HL-60/S4 treated with retinoic acid at 250 ng/mL for 4 days and 3 days (cell line): ENCODE data around the gene ZNF785.

Source experiments
- in situ Hi-C: fragments of 300-500 bp; cut with MboI; formaldehyde crosslinking; loops from 2 replicates; pipeline ENCODE4 v1.7.0; 2022; ENCODE audit warnings: low sequenced_read_pairs

ZNF785 gene

DNA sequence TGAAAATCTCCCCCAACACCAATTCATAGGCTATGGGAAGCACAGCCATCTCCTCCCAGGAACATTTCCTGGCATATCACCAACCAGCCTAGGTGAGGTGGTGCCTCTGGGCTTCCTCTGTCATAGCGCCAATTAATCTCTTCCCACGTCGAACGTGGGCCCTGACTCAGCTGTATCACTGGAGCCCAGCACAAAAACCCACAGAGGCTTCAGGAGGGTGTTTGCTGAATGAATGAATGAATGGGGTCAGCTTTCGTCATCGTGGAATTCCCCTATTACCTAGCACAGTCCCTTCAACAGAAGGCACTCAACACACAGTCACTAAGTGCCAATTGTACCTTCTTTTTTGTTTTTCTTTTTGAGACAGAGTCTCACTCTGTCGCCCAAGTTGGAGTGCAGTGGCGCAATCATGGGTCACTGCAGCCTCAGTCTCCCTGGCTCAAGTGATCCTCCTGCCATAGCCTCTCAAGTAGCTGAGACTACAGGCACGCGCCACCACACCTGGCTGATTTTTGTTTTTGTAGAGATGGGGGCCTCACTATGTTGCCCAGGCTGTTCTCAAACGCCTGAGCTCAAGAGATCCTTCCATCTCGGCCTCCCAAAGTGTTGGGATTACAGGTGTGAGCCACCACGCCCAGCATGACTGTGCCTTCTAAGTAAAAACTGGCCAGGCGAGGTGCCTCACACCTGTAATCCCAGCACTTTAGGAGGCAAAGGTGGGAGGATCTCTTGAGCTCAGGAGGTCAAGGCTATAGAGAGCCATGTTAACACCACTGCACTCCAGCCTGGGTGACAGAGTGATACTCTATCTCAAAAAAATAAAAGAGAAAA is 18.1 kb downstream of the ZNF785 start:
- in situ Hi-C loops, result no loop called here

DNA sequence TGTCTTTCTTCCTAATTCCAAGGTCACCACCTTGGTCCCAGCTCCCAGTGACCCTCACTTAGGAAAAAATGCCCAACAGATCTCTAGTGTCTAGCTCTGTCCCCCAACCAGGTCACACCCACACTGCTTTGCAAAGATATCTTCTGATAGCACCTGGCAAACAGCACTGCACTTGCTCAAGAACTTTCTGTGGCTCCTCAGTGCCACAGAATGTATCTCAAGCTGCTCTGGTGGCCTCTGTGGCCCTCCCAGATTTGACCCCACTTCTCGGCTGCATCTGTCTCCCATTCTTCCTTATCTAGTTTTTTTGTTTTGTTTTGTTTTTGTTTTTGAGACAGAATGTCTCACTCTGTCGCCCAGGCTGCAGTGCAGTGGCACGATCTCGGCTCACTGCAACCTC is 19.0 kb downstream of the ZNF785 start:
- in situ Hi-C loops, result no loop called here

DNA sequence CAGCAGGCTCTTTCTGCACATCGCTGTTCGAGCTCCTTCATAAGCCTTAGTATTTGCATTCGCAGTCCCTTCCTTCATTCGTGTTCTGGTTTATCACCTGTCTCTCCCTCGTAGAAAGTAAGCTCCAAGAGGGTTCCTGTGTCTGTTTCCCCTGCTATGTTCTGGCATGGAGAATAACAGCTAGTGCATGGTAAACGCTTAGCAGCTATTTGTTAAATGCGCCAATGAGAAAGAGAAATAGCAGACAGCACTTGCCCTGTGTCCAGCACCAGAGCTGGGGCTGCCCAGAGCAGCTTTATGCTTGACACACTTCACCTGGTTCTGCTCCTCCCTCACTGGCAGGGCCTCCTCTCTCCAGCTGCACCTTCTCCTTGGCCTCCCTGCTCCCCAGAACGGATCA is 19.5 kb downstream of the ZNF785 start:
- in situ Hi-C loops, result no loop called here

DNA sequence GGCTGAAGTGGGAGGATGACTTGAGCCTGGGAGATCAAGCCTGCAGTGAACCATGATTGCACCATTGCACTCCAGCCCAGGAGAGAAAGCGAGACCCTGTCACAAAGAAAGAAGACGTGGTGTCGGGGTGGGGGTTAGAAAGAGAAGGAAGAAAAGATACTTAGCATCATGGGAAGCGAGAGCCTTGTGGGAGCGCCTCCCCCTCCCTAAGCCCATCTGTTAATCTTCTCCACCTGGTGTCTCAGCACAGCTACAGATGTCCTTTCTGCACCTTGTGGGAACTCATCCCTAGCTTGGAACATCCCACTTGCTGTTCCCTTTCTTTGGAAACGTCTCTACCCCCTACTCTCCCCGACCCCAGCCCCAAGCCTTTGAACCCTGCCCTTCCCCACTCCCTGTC is 20.0 kb downstream of the ZNF785 start:
- in situ Hi-C loops, result no loop called here

DNA sequence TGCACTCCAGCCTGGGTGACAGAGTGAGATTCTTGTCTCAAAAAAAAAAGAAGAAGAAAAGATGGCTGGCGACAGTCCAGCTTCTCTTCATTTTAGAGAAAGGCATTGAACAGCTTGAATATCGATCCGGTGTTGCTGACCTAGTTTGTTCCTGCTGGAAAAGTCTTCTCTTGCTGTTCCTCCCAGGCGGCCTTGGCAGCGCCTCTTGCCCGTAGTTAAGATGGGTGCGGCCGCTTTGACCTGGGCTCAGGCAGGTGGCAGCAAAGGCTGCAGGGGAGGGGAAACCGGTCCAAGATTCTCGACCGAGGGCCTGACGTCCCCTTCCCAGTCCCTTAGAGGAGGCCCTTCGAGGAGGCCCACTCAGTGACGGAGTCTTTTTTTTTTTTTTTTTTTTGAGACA is 23.5 kb downstream of the ZNF785 start:
- in situ Hi-C loops, result no loop called here

DNA sequence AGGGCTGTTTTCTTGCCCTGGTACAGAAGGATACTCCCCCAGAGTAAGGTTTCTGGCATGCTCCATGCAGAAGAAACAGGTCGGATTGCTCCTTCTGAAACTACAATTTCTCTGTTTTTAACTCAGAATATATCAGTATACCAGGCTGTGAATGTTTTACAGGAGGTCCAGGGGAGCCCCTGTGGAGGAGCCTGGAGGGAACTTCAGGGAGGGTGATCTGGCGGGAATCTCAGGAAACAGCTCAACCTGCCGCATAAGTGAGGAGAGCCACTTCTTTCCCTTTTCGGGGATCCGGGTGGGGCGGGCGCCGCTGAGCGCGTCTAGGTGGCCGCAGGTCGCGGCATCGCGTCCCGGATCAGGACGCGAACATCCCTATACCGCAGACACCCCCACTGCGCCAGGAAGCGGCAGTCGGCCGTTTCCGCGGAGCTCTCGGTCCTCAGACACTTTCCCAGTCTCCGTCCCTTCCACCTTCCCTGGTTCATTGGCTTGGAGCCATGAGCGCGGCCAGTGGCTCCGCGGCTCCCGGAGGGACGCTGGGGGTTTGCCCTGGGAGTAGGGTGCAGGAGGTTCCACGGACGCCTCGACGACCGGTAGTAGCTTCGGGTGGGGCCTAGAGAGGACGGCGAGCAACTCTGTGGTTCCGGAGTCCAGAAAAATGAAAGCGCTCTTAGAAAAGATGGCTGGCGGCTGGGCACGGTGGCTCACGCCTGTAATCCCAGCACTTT is 24.2 kb downstream of the ZNF785 start:
- in situ Hi-C loops, result no loop called here

DNA sequence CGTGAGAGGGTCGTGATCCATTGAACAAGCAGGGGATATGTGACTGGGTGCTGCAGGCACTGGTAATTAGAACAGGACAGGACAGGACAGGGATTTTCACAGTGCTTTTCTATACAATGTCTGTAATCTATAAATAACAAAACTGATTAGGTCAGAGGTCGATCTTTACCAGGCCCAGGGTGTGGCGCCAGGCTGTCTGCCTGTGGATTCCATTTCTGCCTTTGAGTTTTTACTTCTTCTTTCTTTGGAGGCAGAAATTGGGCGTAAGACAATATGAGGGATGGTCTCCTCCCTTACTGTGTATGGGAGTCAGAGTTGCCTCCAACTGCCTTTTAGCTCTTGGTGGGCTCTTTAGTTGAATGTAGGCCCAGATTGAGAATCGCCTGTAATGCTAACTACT is 25.8 kb downstream of the ZNF785 start:
- in situ Hi-C loops, result no loop called here

DNA sequence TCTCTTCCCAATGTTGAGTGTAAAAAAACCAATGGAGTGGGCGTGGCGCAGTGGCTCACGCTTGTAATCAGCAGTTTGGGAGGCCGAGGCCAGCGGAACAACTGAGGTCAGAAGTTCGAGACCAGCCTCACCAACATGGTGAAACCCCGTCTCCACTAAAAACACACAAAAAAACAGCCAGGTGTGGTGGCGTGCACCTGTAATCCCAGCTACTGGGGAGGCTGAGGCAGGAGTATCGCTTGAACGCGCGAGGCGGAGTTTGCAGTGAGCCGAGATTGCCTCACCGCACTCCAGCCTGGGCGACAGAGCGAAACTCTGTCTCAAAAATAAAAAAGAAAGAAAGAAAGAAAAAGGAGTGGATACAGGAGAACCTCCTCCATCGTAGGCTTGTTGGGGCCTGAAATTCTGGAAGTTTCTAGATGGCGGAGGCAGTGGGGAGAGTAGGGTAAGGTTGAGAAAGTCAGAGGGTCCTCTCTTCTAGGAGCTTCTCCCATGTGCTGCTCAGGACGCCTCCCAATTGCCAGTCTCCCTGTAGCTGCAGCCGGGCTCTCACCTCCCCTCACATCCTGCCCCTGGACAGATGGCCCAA is 26.6 kb downstream of the ZNF785 start:
- in situ Hi-C loops, result no loop called here

DNA sequence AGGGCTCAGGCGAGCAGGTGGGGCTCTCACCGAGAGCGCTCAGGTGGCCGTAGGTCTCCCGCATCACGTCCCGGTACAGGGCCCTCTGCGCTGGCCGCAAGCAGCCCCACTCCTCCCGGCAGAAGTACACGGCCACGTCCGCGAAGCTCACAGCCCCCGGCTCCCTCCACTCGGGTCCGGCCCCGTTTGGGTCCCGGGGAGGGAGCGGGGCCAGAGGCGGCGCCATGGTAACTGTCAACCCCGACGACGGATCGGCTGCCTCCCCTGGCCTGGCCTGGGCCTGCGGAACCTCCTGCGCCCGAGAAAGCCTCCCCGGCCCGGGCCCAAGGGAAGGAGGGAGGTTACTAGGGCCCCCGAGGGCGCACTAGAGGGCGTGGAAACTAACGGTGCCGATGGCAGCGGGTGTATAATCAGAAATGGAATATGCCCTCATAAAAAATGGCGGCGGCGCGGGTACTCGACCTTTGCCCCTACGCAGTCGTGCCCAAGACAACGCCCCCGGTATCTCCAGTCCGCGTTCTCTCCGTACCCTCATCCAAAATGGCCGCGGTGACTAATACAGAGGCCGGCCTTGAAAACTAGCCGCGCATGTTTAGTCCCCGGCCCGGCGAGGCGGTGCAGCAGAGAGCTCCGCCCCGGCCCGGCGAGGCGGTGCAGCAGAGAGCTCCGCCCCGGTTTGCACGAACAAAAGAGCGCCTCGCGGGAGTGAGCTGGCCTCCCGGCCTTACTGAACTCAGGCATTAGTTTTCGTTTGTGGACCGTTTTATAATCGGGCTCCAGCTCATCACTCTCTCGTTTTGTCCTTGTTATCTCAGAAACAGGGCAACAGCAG is 27.3 kb downstream of the ZNF785 start, which contains the start of gene ZNF764:
Gene ZNF764 (minus strand): TSS at position 418 of the 832 bp plus-strand sequence. CDS start 192 bp downstream, at position 226.
- in situ Hi-C loops, result no loop called here

DNA sequence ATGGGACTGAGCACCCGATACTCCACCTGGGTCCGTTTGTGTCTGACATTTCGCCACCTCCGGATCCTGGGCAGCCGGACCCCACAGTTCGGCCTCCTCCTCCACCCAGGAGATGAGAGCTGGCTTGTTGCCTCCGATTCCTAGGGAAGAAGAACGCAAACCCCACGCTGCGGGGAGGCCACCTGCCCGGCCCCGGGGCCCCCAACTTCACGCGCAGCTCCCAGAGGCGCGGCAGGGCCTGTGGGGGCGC is 27.9 kb downstream of the ZNF785 start:
- in situ Hi-C loops, result no loop called here

DNA sequence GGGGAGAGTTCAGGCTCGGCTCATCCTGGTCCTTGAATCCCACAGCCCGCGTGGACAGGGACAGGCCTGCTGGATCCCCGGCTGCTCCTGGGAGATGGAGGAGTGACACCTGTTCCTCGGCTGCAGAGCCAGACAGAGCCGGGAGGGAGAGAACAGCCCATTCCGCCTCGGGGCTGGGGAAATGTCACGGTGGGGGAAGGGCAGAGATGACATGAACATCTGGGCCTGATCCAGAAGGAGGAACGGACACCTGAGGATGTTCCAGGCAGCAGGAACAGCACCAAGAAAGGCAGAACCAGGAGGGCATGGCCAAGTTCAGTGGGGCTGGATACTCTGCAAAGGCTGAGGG is 29.4 kb downstream of the ZNF785 start:
- in situ Hi-C loops, result no loop called here

DNA sequence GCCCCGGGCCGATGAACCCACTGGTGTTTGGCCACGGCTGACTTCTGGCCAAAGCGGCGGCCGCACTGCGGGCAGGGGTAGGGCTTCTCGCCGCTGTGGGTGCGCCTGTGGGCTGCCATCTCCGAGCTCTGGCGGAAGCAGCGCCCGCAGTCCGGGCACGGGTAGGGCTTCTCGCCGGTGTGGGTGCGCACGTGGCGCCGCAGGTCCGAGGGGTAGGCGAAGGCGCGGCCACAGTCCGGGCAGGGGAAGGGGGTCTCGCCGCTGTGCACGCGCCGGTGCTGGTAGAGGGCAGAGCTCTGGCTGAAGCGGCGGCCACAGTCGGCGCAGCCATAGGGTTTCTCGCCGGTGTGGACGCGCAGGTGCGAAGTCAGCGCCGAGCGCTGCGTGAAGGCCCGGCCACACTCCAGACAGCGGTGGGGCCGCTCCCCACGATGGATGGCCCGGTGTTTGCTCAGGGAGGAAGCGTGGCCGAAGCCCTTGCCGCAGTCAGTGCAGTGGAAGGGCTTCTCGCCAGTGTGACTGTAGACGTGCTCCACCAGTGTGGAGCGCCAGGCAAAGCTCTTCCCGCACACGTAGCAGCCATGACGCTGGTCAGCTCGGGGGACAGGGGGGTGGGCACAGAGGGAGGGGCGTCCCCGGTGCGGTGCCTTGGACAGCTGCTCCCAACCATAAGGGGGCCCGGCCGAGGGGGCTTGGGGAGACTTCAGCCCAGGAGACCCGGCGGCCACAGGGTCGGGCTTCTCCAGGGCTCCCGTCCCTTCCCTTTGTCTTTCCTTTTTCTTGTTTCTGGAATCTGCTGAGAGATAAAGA is 30.0 kb downstream of the ZNF785 start:
- in situ Hi-C loops, result no loop called here

DNA sequence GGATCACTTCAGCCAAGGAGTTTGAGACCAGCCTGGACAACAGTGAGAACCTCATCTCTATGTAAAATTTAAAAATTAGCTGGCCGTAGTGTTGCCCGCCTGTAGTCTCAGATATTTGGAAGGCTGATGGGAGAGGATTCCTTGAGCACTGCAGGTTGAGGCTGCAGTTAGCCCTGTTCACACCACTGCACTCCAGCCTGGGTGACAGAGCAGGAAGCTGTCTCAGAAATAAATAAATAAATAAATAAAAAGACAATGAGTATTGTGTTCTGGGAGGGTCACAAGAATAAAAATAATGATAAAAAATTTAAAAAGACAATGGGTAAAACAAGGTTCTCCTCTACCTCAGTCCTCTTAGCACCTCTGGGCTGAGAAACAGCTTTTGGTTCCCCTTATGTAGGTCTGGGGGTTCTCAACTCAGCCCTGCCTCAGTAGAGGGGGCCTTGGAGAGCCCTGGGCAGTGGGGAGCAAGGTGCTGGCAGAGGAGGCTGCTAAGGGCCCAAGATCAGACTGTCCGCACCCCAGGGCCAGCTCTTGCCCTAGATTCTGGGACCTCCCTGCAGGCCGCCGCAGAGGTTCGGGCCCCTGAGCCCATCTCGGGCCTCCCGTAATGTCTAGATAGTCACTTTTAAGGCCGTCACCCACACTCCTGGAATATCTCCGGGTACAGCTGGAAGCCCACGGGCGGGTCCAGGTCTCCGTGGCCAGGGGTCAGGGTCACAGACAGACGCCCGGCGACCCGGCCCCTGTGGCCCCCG is 30.8 kb downstream of the ZNF785 start:
- in situ Hi-C loops, result no loop called here

DNA sequence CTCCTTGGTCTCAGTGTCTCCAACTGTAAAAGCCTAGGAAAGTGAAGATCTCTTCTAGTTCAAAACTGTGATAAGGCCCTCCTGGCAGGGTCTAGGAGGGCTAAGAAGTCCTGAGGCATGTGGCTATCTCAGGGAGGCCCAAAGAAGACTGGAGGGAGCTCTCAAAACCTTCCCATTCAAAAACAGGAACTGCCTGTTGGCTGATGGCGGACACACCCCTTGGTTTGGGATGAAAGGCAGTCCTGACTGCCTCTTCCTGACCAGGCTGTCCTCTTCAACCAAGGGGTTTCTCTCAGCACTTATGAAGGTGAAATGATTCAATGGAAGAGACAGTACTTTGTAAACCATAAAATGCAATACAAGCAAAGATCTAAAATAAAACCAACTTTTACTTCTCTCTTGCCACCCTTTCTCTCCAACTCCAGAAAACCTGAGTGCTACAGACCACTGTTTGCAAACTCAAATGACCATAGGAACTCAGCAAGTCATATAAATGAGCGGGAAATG is 32.1 kb downstream of the ZNF785 start:
- in situ Hi-C loops, result no loop called here

DNA sequence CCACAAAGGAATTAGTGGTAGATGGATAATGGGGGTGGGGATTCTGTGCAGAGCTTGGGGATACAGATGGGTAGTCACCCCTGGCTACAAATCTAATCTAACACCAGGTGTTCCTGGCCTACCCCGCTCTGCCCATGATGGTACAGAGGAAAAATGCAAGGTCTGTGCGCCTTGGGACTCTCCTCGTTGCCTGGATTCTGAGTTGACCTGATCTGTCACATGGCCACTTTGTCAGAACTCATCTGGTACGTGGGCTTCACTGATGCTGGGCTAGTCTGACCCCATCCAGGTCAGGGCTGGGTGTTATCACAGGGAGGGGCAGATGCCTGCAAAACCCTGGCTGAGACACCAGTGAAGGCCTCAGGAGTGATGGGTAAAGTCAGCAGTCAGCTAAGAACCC is 32.5 kb downstream of the ZNF785 start:
- in situ Hi-C loops, result no loop called here

DNA sequence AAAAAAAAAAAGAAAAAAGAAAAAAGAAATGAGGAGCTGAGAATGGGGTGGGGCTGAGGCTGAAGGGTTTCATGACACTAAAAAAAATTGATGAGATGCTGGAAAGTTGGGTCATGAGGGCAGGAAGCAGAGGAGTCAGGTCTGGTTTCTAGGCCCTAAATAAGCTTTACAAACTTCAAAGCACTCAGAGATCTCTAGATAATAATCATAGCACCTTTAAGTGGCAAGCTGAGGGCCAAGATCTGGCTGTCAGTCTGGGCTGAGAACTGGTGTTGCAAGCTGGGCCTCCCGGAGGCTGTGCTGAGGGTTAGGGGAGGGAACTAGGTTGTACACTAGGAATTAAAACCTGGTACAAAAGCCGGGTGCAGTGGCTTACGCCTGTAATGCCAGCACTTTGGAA is 33.7 kb downstream of the ZNF785 start:
- in situ Hi-C loops, result no loop called here

DNA sequence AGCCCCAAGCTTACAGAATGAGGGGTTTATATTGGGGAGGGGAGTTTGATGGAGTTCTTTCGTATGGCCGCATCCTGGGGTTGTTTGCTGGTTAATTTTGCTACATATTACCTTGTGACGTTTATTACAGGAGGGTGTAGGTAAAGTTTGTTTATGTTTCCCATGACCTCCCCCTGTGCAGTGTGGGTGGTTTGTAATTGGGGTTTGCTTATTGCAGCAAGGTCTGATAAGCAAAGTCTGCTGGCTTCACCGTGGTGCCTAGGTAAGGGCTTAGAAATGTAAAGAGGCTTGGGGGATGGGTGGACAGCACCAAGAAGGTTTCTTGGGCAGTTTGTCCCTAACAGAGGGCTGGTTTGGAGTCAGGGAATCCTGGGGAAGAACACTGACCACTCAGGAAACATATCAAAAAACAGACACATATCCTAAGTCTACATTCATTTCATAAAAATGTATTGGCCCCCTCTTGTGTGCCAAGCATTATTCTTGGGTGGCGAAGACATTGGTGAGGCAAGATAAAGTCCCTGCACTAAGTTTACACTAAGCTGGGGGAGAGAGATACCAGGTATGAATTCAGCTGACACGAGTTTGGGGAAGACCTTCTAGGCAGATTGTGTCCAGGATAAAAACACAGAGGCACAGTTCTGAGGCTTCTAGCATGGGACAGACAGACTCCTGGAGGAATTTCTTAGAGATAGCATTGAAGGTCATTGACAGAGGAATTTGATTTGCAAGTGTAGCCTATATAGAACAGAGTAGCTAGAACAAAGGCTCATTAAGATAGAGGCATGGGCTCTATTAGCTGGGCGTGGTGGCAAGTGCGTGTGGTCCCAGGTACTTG is 36.9 kb downstream of the ZNF785 start:
- in situ Hi-C loops, result no loop called here

DNA sequence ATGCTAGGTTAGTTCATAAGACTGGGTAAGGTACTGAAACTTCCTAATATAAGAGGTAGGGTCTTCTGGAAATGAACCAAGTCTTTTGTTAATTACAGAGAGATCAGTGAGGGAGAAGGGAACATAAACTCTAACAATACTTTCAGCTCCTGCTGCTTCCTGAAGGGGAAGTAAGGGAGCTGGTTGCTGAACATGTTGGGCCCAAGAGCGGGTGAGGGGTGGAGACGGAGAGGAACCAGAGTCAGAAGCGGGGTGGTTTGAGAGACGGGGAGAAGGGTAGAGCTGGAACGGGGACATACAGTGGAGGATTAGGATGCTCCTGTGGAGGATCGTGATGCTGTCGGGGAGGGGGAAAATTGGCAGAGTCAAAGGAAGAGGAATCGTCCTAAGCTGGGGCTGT is 39.4 kb downstream of the ZNF785 start:
- in situ Hi-C loops, result no loop called here

DNA sequence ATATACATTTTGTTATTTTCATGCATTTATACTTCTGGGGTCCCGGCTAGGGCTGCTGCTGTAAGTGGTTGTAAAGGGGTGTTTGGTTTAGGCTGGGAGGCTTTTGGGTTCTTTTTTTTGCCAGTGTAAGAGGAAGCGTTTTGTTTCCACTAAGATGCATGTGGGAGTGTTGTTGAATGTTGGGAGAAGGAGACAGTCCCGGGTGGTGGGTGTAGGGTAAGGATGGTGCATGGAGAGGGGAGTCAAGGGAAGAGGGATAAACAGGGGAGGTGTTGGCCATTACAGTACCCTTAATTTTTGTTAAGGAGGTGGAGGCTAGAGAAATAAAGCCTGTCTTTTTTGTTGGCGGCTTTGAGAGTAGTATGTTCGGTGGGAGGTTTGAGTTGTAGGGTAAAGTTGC is 42.4 kb downstream of the ZNF785 start:
- in situ Hi-C loops, result no loop called here
